Measurements from ENCODE around the gene TNNI3K. TPM values are rescaled to one million over a fixed set of nuclear protein-coding genes. Genes with fewer than 3 reads are reported as not detected.

The TNNI3K gene
- total and polyA plus RNA-seq, 9 of the 15 experiments (the other 6 are each of a cell fraction or from before 2014, with no cell fraction given) = 0.21 to 0.53 (median 0.32) TPM; not detected in 5

GRCh38 chr1:74344387-74344786, 109.2 kb downstream of the TNNI3K start:
- WGBS (ENCODE audit: insufficient coverage, low coverage, missing lambda C conversion rate) = 0% methylated on average over 1 of the region's 1 CpG
- Histone ChIP-seq H3K36me3 (ENCODE audit: control insufficient read depth, insufficient read depth, low read length) (no peaks in the 10 kb centered on the region), H3K79me2 (ENCODE audit: control insufficient read depth, insufficient read depth, low read length) (no peaks in the 10 kb centered on the region), H2AFZ (ENCODE audit: low read depth, low read length) (no peak overlapping the region), H3K4me2 (ENCODE audit: insufficient read depth, low read length) (no peak overlapping the region), H3K4me3 (no peak overlapping the region), H3K9me3 (replicated peaks; ENCODE audit: control insufficient read depth, insufficient read depth, low read depth, low read length) (no peaks in the 10 kb centered on the region), H3K4me1 (replicated peaks in 1 of 2; ENCODE audit: control insufficient read depth in 2 of 2, insufficient read depth in 2 of 2, low read length in 2 of 2) (no peaks in the 10 kb centered on the region), H4K20me1 (replicated peaks; ENCODE audit: control insufficient read depth, insufficient read depth, low read length) (no peaks in the 10 kb centered on the region), H3K9ac (ENCODE audit: insufficient read depth in 1 of 2, low read depth in 2 of 2, low read length in 2 of 2) (no peak overlapping the region), H3K9me1 (ENCODE audit: control insufficient read depth, insufficient read depth, low read length) (no peaks in the 10 kb centered on the region), H3K27me3 (ENCODE audit: control insufficient read depth in 2 of 2, insufficient read depth in 2 of 2, low read length in 2 of 2) (no peaks in the 10 kb centered on the region), H3K27ac (ENCODE audit: extremely low read depth, low read depth, low read length) (no peak overlapping the region)
- DNase-seq (ENCODE audit: extremely low read depth in 1 of 4, low spot score in 3 of 4) = no peak
- intact Hi-C loops (cut with micrococcal nuclease) (no loop called here), in situ Hi-C loops (cut with MboI) (no loop called here)
- no peak for ATAC-seq
- no peak for FAIRE-seq
- POLR2A ChIA-PET = no interaction called here
- CTCF ChIA-PET (ENCODE audit: low intra/inter-chr PET ratio) = no interaction called here
- no TSS peak for BruUV-seq (replicated peaks)
- TF ChIP-seq ZSCAN29 (IDR thresholded peaks at IDR 0.05) (no peak), ZNF239 (CRISPR knock-in tag; IDR thresholded peaks at IDR 0.05) (no peak), POLR2G (IDR thresholded peaks at IDR 0.05; ENCODE audit: low read depth, low read length) (no peak), PCBP1 (IDR thresholded peaks at IDR 0.05; ENCODE audit: low read depth, low read length, poor library complexity, severe bottlenecking) (no peak), RBBP5 (IDR thresholded peaks at IDR 0.05; ENCODE audit: borderline replicate concordance, insufficient read depth, low read length, poor library complexity, severe bottlenecking) (no peak), CHD7 (IDR thresholded peaks at IDR 0.05; ENCODE audit: low read depth, low read length) (no peak), MYC (IDR thresholded peaks at IDR 0.05; ENCODE audit: low read depth, low read length) (no peak), MYC (CRISPR knock-in tag; IDR thresholded peaks at IDR 0.05; ENCODE audit: borderline replicate concordance, low read depth) (no peak), SMARCE1 (IDR thresholded peaks at IDR 0.05) (no peak), SRF (CRISPR knock-in tag; IDR thresholded peaks at IDR 0.05) (no peak), DACH1 (IDR thresholded peaks at IDR 0.05; ENCODE audit: partially characterized antibody) (no peak)

Measured in K562 (cell line).